Small intestine (tissue), 7 donors: ENCODE data around the gene ATP8A2. TPM values are rescaled to one million over a fixed set of nuclear protein-coding genes. Genes with fewer than 3 reads are reported as not detected.

Experiments used
- DNase-seq, 2 donors: peaks; one replicate each; pipeline versions ENCODE4 v3.0.0 to v3.0.0-alpha.2; 2013
- FAIRE-seq: peaks from 2 replicates; lab custom pipeline; 2012; peaks lifted over from hg19 to GRCh38; lab: Jason Lieb, UNC
- H3K27ac ChIP-seq, 3 donors: one replicate each; pipeline ENCODE4 v1.5.1; 2013; ENCODE audit warnings: low read length in 2 of 3, mild to moderate bottlenecking in 2 of 3, control low read depth in 1 of 3, inconsistent platforms in 1 of 3, low read depth in 1 of 3, moderate library complexity in 1 of 3
- H3K27me3 ChIP-seq, 3 donors: one replicate each; pipeline ENCODE4 v1.6.1; 2013; ENCODE audit warnings: low read length in 3 of 3, inconsistent platforms in 1 of 3; ENCODE audit not compliant: control insufficient read depth in 3 of 3, insufficient read depth in 3 of 3
- H3K36me3 ChIP-seq, 3 donors: one replicate each; pipeline ENCODE4 v1.6.1; 2013; ENCODE audit warnings: low read length in 3 of 3, inconsistent platforms in 1 of 3, low read depth in 1 of 3, mild to moderate bottlenecking in 1 of 3, moderate library complexity in 1 of 3; ENCODE audit not compliant: control insufficient read depth in 3 of 3, insufficient read depth in 2 of 3
- H3K4me1 ChIP-seq, 3 donors: one replicate each; pipeline ENCODE4 v1.6.1; 2013; ENCODE audit warnings: low read length in 2 of 3, inconsistent platforms in 1 of 3, low read depth in 1 of 3, mild to moderate bottlenecking in 1 of 3, moderate library complexity in 1 of 3; ENCODE audit not compliant: control insufficient read depth in 3 of 3, insufficient read depth in 2 of 3
- H3K4me3 ChIP-seq, 3 donors: one replicate each; pipeline ENCODE4 v1.5.1; 2013; ENCODE audit warnings: low read length in 3 of 3, control low read depth in 1 of 3, inconsistent platforms in 1 of 3, low read depth in 1 of 3, mild to moderate bottlenecking in 1 of 3, moderate library complexity in 1 of 3
- H3K9me3 ChIP-seq, 2 donors: one replicate each; pipeline ENCODE4 v1.6.1; 2013; ENCODE audit warnings: low read depth in 1 of 2, low read length in 1 of 2; ENCODE audit not compliant: control insufficient read depth in 2 of 2, insufficient read depth in 1 of 2
- WGBS, 3 donors: extraction: QIAGEN DNeasy Blood & Tissue Kit; methylation state at CpG; one replicate each; pipeline ENCODE4 v1.1.7; 2013; 5-methylcytosine and 5-hydroxymethylcytosine counted together
- polyA plus RNA-seq, 4 donors: library from polyadenylated mRNA; stranded (reverse) in 3 of 4; unstranded in 1 of 4; fragments of 200-250 nt in 3 of 4; fragments of 120-200 nt in 1 of 4; gene quantifications; one replicate each; pipeline versions ENCODE4 v1.2.1 to v1.2.3, GENCODE V29; 2013
- donor health status: healthy with polysubstance abuse.
- donor health status: control.
- donor health status: control.
- donor health status: Bipolar disorder and iron deficiency.
- donor health status: healthy.

The ATP8A2 gene
- polyA plus RNA-seq, 4 donors: 0.72 to 0.79 TPM; not detected in 2

DNA sequence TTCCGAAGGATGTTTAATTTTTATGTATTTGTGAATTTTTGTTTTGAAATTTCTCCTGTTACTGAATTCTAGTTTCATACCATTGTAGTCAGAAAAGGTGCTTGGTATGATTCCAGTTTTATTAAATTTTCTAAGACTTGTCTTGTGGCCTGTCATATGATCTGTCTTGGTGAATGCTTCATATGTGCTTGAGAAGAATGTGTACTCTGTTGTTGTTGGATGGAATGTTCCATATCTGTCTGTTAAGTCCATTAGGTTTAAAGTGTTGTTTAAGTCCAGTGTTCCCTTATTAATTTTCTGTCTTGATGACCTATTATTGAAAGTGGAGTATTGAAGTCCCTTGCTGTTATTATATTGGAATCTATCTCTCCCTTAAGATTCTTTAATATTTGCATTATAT is 273.9 kb downstream of the ATP8A2 start:
- no peak for FAIRE-seq
- DNase-seq: no peak
- Histone ChIP-seq H3K4me1 (no peaks in the 10 kb centered on the region), H3K9me3 (no peaks in the 10 kb centered on the region), H3K27me3 (no peaks in the 10 kb centered on the region), H3K4me3 (no peak overlapping the region), H3K27ac (no peak overlapping the region), H3K36me3 (no peaks in the 10 kb centered on the region)
- WGBS, 3 donors: 81 to 94% (median 93%) methylated on average over 1 of the region's 1 CpG

DNA sequence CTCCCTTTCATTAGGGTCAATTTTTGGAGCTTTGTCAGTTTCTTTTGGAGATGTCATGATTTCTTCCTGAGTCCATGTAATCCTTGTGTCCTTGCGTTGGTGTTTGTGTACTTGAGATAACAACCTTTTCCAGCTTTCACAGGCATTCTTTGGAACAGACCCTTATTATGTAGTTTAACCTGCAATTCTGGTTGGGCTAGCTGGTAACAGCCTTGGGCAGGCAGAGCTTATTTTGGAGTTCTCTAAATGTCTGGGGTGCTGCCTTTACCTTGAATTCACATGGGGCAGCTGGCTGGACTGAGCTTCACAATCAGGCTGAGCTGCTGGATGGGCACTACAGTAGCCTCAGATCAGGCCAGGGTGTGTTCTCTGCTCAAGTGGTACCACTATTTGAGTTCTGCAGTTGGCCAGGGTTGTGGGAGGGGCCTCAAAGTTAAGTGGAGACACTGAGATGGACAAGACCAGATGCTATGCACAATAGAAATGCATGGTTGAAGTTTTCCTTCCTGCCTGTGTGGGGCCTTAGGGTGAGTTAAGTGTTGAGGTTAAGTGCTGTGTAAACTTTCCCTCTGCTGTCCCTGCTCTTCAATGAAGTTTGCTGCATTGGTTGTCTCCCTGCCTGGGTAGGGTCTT is 277.3 kb downstream of the ATP8A2 start:
- no peaks in the 10 kb centered on the region for H3K9me3 ChIP-seq
- no peaks in the 10 kb centered on the region for H3K27me3 ChIP-seq
- no peaks in the 10 kb centered on the region for H3K4me1 ChIP-seq
- no peak overlapping the region for H3K27ac ChIP-seq
- H3K36me3 ChIP-seq: no peaks in the 10 kb centered on the region
- no peak for DNase-seq
- FAIRE-seq: no peak
- H3K4me3 ChIP-seq: no peak overlapping the region
- WGBS, 3 donors: 16 to 76% (median 61%) methylated on average over 1 of the region's 1 CpG

DNA sequence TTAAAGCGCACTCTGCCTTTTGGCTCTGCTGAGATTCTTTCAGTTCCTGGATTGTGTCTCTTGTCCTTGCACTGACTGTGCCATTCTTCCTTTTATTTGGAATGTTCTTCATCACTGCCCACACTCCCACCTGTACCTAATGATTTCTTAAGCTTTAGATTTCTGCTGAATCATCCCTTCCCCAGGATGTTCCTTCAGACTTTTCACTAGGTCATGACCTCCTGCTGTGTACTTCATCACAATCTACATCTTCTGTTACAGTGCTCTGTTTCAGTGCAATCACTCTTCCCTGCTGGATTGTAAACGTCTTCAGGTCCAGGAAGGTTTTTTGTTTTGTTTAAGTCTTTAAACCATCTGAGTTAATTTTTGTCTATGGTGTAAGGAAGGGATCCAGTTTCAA is 281.0 kb downstream of the ATP8A2 start:
- Histone ChIP-seq H3K27ac (no peak overlapping the region), H3K27me3 (no peaks in the 10 kb centered on the region), H3K9me3 (no peaks in the 10 kb centered on the region), H3K4me1 (no peaks in the 10 kb centered on the region), H3K36me3 (no peaks in the 10 kb centered on the region), H3K4me3 (no peak overlapping the region)
- no peak for FAIRE-seq
- WGBS, 3 donors: 35 to 61% (median 53%) methylated on average over 2 of the region's 2 CpGs
- no peak for DNase-seq

DNA sequence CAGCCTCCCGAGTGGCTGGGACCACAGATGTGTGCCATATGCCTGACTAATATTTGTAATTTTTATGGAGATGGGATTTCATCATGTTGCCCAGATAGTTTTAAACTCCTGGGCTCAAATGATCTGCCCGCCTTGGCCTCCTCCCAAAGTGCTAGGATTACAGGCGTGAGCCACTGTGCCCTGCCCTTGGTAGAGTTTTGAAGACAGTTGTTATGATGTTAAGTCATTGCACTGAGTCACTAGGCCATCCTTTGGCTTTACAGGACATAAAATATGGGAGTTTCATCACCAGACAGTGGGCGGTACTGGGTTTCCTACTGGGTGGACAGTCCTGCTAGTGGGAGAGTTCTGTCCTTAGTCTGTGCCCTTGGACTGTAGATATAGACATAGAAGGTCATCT is 282.5 kb downstream of the ATP8A2 start:
- H3K4me1 ChIP-seq: no peaks in the 10 kb centered on the region
- H3K36me3 ChIP-seq: no peaks in the 10 kb centered on the region
- H3K27me3 ChIP-seq: no peaks in the 10 kb centered on the region
- FAIRE-seq: no peak
- no peak overlapping the region for H3K27ac ChIP-seq
- no peaks in the 10 kb centered on the region for H3K9me3 ChIP-seq
- no peak overlapping the region for H3K4me3 ChIP-seq
- no peak for DNase-seq
- WGBS, 3 donors: 78 to 96% (median 84%) methylated on average over 4 of the region's 4 CpGs

DNA sequence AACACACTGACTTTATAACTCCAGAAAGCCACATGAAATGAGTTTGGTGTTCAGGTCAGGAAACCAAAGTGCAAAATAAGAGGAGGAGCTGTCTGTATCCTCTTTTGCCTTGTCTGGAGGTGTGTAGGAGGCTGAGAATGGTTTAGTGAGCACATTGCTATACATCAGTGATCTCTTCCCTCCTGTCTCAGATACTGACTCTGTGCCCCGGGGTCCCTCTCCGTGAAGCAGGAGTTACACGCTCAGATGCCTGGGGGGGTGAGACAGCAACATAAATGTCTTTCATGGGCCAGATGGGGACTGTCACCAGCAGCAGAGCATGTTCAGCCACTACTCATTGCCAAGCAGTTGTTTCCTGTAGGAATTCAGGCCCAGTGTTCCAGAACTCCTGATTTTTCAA is 285.4 kb downstream of the ATP8A2 start:
- Histone ChIP-seq H3K36me3 (no peaks in the 10 kb centered on the region), H3K27ac (no peak overlapping the region), H3K9me3 (no peaks in the 10 kb centered on the region), H3K27me3 (no peaks in the 10 kb centered on the region), H3K4me3 (no peak overlapping the region), H3K4me1 (no peaks in the 10 kb centered on the region)
- FAIRE-seq: no peak
- DNase-seq: no peak
- WGBS, 3 donors: 62 to 91% (median 66%) methylated on average over 3 of the region's 3 CpGs

DNA sequence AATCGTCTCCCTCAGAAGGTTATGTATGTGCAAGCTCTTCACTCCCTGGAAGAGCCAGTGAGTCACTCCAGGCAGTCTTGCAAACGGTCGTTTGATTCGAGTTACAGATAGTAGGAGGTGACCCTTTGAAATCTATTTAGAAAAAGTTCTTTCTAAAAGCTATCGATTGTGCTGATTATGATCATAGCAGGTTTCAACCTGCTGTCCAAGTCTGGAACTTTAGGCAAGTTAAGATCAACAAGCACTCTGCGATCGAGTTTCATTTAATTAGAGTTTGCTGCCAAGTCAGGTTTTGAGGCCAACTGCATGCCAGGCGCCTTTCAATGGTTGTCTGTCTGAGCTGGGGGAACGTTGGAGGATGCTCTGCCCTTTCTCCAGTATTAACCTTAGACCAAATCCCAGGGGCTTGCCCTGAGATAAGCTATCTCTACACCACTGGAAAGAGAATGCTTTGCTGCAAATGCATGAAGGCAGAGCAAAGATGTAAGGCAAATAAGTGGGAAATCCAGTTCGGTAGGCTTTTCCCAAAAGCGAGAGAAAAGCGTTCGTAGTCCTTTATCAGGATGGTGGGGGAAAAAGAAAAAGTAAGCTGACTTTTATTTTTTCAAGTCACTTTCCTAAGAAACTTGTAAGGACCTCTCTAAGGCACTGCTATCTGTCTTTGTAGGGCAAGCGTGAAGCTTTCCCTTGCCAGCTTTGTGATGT is 287.5 kb downstream of the ATP8A2 start:
- Histone ChIP-seq H3K4me1 (no peaks in the 10 kb centered on the region), H3K4me3 (no peak overlapping the region), H3K36me3 (no peaks in the 10 kb centered on the region), H3K27ac (no peak overlapping the region), H3K27me3 (peaks cover 0 to 2% (median 0%) of the 10 kb centered on the region in 3 donors), H3K9me3 (no peaks in the 10 kb centered on the region)
- FAIRE-seq: no peak
- 29 to 60% (median 42%) methylated on average over 14 of the region's 14 CpGs for WGBS, 3 donors
- DNase-seq: no peak

DNA sequence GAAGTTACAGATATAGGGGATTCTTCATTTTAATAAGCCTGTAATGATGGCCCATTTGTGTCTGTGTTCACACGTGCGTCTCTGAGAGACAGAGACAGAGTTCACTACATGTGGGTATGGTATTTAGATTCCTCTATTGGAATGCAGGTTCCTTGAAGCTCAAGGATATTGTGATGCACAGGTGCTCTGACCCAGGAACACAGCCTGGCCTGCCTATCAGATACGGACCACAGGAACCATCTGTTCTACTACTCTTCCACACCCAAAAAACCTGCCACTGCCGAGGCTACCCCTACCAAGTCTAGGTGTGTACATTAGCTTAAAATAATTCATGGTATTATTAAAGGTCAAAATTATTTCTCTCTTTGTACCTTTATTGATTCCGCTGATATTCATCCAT is 289.2 kb downstream of the ATP8A2 start:
- Histone ChIP-seq H3K4me1 (no peaks in the 10 kb centered on the region), H3K36me3 (no peaks in the 10 kb centered on the region), H3K27me3 (peaks cover 0 to 2% (median 0%) of the 10 kb centered on the region in 3 donors), H3K27ac (no peak overlapping the region), H3K9me3 (no peaks in the 10 kb centered on the region), H3K4me3 (no peak overlapping the region)
- no peak for FAIRE-seq
- DNase-seq: no peak
- 70 to 84% (median 79%) methylated on average over 5 of the region's 5 CpGs for WGBS, 3 donors

DNA sequence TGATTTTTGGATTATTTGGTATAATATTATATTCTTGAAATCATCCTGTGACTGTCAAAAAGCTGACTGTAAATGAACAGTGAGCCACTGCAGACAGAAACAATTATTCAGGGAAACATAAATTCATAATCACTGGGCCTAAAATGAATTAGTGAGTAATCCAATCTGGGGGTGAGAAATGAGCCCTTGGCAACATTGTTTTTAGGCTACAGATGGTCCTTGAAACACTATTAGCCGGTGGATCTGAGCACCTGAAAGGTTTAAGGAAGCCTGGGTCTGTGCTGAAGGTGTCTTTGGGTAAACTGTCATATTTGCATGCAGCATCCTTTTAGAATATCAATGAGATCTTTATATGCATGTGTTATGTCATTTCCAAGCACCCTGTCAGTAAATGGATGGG is 290.7 kb downstream of the ATP8A2 start:
- Histone ChIP-seq H3K27ac (no peak overlapping the region), H3K9me3 (no peaks in the 10 kb centered on the region), H3K27me3 (peaks cover 0 to 2% (median 0%) of the 10 kb centered on the region in 3 donors), H3K4me1 (no peaks in the 10 kb centered on the region), H3K36me3 (no peaks in the 10 kb centered on the region), H3K4me3 (no peak overlapping the region)
- 63 to 75% (median 70%) methylated on average over 1 of the region's 1 CpG for WGBS, 3 donors
- DNase-seq (no peak), FAIRE-seq (no peak)
